H1 (cell line): Measurements from ENCODE around the gene PDP2. TPM values are rescaled to one million over a fixed set of nuclear protein-coding genes. Genes with fewer than 3 reads are reported as not detected.

ENCODE experiments used
- ATF2 ChIP-seq: IDR thresholded peaks from 2 replicates; pipeline ENCODE4 v1.6.1; 2012; ENCODE audit warnings: low read length, inconsistent platforms
- E2F6 ChIP-seq: IDR thresholded peaks from 2 replicates; pipeline ENCODE4 v1.6.1; 2012; ENCODE audit warnings: inconsistent platforms
- EGR1 ChIP-seq: IDR thresholded peaks from 2 replicates; pipeline ENCODE4 v1.6.1; 2011; ENCODE audit warnings: low read depth, low read length, borderline replicate concordance
- GTF2F1 ChIP-seq: IDR thresholded peaks from 2 replicates; pipeline ENCODE4 v1.6.1; 2012; ENCODE audit warnings: low read depth, low read length, improper control_type of control experiment, borderline replicate concordance
- JUN ChIP-seq: IDR thresholded peaks from 2 replicates; pipeline ENCODE4 v1.6.1; 2011; ENCODE audit warnings: low read depth, mild to moderate bottlenecking, improper control_type of control experiment, low read length
- polyA plus RNA-seq, 7 experiments: library from polyadenylated mRNA; depleted of rRNA in 3 of 7; stranded (reverse) in 5 of 7; unstranded in 2 of 7; fragments of >200 nt in 5 of 7; fragments of 200-250 nt in 2 of 7; gene quantifications; 1 replicate in 5 of 7; 2 replicates in 1 of 7; 4 replicates in 1 of 7; pipeline versions ENCODE4 v1.2.1 to v1.2.3, GENCODE V29; 2011 to 2013; ENCODE audit warnings: missing spikeins in 2 of 7, mixed read lengths in 2 of 7
- total RNA-seq: library from RNA; stranded (reverse); fragmentation: NEBNext Ultra II Directional; extraction: Animal tissue kit (Norgen Biotek cat#: 25700); gene quantifications from 2 replicates; pipeline ENCODE4 v1.2.1, GENCODE V29; 2021

The PDP2 gene
- total and polyA plus RNA-seq, 2 of the 8 experiments (the other 6 are each of a cell fraction or from before 2014, with no cell fraction given), result 11.7 to 36.5 TPM

DNA sequence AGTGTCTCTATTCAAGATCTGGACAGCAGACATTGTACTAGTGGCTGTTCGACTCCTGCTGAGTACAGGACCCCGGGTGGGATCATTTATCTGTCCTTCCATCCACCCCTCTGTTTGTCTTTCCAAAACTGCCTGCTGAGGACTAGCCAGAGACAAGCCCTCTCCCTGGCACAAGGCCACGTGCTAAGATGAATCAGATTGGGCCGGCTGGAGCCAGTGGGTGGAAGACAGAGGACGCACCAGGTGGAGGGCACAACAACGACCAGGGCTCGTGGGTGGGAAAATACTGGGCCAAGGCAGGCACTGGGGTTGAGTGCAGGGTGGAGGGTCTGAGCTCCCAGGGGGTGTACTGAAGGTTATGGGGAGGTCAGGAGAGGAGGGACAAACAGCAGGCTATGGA, 37.5 kb upstream of the PDP2 start (continued):
- no peak for TF ChIP-seq E2F6
- no peak for TF ChIP-seq ATF2
- TF ChIP-seq JUN, result no peak
- TF ChIP-seq GTF2F1, result no peak
- TF ChIP-seq EGR1, result no peak
- TF ChIP-seq, all 59 proteins: peak for 0
